Stimulated activated CD8-positive, alpha-beta memory T cell treated with anti-CD3 and anti-CD28 coated beads, Interleukin-12 subunit alpha, Interleukin-12 subunit beta, amount 100 ng/mL, for 24 hours (primary cell): Measurements from ENCODE around the gene CNIH4.
"Not testable (repeated sequence)": the region's sequence is repeated elsewhere in the genome, so short reads cannot be mapped to it uniquely, and the experiment has no call there.

ENCODE experiments used
- DNase-seq: peaks from one replicate; pipeline ENCODE4 v3.0.0-alpha.2; 2020; ENCODE audit errors: extremely low read depth

Gene CNIH4

DNA sequence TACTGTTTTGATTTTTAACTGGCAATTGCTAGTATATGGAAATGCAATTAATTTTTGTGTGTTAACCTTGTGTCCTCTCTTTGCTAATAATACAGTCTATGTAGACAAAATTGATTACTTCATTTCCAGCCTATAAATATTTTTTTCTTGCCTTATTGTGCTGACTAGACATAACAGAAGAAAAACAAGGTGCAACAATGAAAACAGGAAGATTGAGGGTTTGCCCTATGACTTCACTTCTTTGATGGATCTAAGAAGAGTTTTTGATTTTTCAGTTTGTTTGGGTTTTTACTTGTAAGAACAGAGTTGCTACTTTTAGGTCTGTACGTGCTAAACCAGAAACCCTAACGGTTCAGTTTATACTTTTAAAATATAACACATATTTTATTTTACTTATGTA, 8.5 kb upstream of the CNIH4 start:
- DNase-seq, result no peak

DNA sequence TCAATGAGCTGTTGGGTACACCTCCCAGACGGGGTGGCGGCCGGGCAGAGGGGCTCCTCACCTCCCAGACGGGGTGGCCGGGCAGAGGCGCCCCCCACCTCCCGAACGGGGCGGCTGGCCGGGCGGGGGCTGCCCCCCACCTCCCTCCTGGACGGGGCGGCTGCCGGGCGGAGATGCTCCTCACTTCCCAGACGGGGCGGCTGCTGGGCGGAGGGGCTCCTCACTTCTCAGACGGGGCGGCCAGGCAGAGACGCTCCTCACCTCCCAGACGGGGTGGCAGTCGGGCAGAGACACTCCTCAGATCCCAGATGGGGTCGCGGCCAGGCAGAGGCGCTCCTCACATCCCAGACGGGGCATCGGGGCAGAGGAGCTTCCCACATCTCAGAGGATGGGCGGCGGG, 7.0 kb upstream of the CNIH4 start:
- DNase-seq, result not testable (repeated sequence)

DNA sequence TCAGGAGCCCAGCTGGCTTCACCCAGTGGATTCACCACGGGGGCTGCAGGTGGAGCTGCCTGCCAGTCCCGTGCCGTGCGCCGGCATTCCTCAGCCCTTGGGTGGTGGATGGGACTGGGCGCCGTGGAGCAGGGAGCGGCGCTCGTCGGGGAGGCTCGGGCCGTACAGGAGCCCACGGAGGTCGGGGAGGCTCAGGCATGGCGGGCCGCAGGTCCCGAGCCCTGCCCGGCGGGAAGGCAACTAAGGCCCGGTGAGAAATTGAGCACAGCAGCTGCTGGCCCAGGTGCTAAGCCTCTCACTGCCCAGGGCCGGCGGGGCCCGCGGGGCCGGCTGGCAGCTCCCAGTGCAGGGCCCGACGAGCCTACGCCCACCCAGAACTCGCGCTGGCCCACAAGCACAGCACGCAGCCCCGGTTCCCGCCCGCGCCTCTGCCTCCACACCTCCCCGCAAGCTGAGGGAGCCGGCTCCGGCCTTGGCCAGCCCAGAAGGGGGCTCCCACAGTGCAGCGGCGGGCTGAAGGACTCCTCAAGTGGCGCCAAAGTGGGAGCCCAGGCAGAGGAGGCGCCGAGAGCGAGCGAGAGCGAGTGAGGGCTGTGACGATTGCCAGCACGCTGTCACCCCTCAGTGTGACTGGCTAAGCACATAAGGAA, 4.1 kb upstream of the CNIH4 start:
- not testable (repeated sequence) for DNase-seq

DNA sequence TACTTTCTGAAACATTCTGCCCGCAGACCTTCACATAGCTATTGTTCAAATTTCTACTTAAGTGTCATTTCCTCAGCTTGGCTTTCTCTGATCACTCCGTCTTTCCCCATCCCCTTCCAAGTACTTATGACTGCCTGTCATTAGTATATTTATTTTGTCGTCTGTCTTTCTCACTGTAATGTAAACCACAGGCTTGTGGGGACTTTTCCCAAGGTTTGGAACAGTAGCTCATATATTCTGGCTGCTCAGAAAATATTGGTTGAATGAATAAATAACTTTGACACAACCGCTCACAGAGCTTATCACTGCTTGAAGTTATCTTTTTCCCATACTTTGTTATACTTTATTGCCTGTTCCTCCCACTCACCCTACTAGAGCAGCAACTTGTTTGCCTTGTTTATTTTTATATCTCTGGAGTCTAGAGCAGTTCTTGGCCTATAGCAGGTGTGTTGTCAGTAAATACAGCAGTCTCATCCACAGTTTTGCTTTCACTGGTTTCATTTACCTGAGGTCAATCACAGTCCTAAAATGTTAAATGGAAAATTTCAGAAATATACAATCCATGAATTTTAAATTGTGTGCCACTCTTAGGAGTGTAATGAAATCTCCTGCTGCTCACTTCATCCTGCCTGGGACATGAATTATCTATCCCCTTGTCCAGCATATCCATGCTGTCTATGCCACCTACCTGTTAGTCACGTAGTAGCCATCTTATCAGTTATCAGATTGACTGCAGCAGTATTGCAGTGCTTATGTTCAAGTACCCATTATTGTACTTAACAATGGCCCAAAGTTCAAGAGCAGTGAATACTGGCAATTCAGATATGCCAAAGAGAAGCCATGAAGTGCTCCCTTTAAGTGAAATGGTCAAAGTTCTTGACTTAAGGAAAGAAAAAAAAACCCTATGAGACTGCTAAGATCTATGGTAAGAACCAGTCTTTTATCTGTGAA, 2.4 kb upstream of the CNIH4 start:
- no peak for DNase-seq

DNA sequence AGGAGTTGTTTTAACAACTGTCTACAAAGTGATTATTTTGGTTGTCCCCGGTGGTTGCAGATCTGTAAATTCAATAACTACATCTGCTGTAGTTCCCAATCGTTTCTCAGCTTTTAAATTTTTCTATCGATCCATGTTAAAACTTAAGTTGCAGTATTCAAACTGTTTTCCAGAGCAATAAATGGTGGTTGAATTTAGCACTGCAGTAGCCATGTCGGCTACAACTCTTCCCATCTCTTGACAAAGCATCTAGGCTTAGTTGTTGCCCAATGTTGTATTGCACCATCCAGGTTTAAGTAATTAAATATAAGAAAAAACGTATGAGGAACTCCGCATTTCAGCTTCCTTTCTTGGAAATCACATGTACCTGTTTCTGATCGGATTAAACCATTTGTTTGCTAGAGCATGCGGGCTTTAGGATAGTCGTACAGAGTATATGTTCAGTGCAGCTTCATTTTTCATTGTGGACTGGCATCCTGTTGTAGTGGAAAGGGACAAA, 996 bp downstream of the CNIH4 start:
- no peak for DNase-seq

DNA sequence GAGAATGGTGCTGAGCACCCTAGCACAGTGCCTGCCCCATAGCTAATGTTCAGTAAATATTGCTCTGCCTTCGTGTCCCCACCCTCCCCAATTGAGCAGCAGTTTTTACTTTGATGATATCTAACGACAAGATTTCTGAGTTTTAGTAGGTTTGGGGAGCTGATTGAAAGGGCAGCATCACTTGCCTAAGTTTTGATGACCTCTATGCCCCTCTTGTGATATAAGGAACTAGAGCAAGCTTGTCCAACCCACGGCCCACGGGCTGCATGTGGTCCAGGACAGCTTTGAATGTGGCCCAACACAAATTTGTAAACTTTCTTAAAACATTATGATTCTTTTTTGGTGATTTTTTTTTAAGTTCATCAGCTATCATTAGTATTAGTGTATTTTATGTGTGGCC, 1.6 kb downstream of the CNIH4 start:
- DNase-seq, result no peak

DNA sequence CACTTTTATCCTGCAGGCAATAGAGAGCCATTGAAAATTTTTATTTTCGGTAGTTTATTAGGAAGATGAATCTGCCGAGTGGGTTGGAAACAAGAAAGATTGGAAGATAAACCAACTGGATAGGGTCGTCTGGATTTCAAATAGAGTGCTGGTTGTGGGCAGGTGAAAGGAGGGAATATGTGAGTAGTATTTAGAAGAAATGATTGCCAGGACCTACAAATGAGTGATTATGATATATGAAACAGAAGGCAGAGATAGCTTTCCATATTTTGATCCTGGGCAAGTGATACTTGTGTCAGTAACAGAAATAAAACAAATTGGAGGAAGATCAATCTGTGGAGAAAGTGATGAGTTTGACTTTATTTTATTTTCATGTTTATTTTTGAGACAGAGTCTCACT, 2.5 kb downstream of the CNIH4 start:
- no peak for DNase-seq

DNA sequence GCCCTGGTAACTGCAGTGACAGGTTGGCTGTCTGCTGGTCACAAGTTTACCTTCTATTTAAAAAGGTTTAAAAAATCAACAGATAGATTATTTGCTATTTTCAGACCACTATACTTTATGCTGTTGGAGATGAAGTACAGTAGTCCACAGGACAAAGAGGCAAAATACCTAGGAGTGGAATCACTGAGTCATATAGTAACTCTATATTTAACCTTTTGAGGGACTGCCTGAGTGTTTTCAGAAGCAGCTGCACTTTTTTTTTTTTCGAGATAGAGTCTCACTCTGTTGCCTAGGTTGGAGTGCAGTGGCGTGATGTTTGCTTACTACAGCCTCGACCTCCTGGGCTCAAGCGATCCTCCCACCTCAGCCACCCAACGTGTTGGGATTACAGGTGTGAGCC, 11.7 kb downstream of the CNIH4 start:
- DNase-seq, result no peak

DNA sequence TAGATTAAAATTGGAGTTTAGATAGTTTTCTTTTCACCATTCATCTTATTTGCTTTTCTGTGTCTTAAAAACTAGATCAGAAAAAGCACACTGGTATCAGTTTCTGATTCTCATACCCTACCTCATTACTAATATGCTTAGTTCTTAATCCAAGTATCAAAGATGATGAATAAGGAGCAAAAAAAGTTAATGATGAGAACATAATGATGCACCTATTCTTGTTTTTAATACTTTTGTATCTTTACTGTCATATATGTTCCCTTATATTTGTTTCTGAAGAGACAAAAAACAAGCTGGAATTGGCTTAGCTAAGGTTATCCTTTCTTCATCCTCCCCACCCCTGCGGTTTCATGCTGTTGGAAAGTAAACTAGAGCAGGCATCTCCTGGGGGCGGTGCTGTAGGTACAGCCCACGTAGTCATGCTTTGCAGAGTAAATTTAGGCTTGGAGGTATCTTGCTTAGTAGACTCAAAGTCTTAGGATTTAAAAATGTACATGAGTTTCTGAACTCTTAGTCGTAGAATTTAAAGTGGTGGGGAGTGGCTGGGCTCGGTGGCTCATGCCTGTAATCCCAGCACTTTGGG, 16.4 kb downstream of the CNIH4 start:
- DNase-seq, result no peak

DNA sequence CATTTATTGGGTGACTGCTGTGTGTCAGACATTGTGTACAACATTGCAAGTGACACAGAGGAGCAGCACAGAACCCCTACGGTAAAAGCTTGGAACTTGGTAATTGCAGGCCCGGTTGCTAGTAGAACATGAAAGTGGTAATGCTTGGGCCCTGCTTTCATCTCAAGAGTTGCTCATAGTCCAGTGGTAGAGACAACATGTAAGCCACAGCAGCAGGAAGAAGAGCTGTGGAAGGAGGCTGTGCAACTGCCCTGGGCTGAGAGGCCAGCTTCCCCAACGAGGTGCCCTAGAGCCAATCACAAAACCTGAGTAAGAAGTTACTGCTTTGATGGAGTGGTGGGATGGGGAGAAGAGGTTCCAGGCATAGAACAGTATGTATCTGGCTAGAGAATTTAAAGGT, 18.4 kb downstream of the CNIH4 start:
- no peak for DNase-seq

DNA sequence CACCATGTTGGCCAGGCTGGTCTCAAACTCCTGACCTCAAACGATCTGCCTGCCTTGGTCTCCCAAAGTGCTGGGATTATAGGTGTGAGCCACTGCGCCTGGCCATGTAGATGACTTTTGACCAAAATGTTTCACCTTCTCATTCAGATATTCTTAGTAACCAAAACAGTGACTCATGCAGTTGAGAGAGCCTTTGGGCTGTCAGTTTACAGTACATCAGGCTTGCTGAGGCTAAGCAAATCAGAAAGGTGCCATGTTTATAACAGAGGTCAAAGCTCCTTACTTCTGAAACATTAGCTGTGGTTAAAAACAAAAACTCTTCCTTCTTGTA, 21.0 kb downstream of the CNIH4 start:
- no peak for DNase-seq

DNA sequence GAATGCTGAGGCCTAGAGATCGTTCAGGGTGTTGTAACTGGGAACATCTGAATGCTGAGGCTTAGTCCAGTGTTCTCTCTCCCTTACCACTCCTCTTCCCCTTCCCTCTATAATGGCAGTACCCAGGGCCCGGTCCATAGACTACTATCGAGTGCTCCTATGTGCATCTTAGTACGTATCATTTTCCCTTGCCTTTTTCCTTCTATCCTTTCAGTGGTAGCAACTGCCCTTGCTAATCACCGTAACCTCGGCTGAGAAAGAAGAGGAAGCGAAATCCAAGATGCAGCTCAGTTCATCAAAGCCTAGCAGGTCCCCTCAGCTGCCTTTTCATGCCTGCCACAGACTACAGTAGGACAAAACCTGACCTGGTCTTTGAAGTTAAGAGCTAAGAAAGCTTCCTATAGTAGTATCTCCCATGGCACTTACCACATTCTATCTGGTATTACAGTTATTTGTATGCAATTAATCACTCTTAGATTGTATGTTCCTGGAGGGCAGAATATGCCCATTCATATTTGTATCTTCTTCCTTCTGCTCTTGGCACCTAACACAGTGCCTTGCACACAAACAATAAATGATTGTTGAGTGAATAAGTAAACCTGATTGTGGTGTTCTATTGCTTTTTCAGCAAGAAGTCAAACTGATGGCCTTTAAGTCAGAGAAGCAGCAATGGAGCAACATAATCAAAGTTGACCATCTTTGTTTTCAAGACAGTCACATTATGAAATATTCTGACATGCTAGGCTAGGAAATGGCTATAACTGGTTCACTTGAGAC, 22.4 kb downstream of the CNIH4 start:
- DNase-seq, result no peak

DNA sequence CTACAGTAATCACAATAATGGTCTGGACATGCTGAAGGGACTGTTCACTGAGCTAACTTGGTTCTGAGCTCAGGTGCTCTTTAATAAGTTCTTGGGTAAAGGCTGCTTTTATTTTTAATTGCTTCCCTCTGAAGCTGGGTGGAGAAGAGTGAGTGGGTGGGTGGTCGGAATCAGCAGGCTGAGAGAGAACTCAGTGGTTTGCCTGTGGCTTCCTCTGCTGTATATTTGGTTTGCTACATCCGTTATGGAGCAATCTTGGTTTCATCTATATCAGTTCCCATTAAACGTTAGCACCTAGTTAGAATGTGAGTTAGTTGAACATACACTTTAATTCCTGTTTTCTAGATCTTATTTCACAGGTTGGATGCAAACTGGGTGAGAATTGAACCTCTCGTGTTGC, 23.3 kb downstream of the CNIH4 start:
- DNase-seq, result no peak

DNA sequence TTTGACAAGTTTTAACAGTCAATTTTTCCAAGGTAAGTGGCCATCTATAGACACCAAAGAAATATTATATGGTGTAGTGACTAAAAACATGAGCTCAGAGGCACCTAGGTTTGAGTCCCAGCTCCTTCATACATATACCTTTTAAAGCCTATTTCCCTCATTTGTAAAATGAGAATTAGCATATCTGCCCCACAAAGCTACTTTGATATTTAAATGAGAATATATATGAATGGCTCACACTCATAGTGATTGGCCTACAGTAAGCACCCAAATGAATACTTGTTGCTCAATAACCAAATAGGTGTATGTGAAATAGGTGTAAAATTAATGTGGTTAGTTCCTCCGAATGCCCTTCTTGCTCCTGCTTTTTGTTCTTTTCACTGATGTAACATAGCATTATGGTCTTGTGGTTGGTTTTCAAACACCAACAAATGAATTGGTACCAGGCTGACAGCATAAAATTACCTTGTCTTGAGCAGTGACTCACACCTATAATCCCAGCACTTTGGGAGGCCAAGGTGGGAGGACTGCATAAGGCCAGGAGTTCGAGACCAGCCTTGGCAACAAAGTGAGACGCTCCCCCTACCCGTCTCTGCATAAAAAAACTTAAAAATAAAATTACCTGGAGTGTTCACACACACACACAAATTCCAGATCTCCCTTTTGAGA, 25.3 kb downstream of the CNIH4 start:
- no peak for DNase-seq

DNA sequence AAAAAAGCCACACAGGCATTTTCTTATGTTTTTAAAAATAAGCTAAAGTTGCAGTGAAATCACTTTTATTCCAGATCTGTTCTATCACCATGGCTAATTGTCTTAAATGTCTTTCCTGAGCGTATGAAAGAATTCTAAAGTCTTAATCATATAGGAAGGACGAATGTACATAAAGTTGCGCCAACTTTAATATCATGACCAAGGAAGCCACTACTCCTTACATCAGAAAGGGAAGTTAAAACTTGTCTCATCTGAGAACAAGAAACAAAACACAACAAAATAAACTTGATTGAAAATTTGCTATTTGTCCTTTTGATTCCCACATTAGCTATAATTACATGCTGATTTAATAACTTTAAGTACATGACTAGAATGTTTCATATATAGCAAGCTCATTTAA, 26.5 kb downstream of the CNIH4 start:
- no peak for DNase-seq

DNA sequence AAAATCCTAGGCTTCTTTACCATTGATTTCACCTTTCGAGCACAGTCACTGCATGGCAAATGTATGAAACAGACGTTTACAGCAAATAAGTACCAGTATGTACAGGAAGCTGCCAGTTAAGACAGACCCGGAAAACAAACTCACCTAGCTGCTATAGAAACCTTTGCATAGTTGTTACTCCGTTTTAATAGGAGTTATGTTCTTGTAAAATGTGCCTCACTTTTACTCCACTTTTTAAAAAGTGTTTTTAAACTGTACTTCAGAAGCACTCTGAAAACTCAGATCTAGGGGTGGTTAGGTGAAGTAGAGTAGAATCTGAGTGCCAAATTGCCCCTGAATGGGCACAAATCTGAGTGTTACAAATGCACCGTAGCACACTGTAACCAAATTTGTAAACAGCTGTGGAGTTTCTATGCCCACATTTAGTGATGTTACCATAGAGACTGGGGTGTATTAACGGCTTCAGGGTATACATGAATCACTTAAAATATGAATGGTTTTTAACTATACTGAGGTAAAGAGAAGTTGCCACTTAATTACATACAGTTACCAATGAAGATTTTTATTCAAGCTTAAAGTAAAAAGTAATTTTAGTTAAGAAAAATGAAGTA, 30.7 kb downstream of the CNIH4 start:
- DNase-seq, result no peak

DNA sequence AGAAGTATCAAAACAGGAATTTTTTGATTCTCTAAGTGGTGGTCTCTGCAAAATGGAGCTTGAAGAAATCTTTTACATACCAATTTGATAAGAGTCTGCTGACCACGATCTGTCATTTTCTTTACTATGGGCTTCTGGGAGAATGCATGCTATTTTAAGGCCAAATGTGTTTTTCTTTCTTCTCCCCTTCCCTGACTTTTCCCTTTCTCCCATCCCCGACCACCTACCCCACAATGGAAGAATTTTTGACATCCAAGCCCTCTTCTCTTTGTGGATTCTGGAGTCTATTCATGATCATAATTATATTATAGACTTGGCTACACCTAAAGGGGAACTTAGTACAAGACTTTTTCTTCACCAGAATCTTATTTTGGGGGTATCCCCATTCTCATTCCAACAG, 31.3 kb downstream of the CNIH4 start:
- DNase-seq, result no peak

DNA sequence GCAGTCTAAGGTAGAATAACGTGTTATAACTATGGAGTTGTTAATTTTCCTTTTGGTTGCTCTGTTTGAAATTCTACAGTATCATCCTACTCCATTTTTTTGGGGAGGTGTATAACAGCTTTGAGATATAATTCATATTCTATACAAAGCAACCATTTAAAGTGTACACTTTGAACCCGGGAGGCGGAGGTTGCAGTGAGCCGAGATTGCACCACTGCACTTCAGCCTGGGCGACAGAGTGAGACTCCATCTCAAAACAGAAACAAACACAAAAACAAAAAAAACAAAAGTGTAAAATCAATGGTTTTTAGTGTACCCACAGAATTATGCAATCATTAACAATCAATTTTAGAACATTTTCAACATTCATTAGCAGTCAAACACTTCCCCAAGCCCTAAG, 33.8 kb downstream of the CNIH4 start:
- DNase-seq, result no peak

DNA sequence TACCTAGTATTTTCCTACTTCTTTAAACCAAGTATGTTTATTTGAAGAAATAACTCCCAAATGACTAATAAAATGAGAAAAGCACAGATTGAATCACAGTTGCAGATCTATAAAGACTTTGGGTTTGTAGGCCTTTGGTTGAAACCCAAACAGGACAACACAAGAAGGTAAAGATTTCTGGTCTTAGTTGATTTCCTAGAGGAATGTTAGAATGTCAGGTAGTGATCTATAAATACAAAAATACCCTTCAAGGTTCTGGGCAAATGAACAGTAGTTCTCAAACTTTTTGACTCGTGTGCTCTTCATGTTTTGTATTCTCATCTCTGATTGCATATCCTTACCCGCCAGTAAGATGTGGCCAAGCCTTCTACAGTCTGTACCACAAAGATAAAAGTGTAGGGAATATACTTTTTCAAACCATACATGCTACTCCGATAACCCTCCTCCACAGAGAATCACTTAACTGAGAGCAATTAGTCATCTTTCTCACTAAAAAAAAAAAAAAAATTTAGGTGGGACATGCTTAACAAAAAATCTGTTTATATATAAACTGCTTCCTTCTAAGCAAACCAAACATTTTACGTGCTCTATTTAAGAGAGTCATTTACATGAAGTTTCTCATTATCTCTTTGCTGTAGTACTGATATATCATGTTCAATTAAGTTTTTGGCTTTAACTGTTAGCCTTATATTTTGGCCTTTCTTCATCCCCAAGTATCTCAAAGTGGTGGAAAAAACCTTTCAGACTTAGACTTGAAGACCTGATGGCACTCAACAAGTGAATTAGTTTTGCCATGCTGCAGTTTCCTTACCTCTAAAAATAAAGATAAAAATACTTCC, 36.0 kb downstream of the CNIH4 start:
- no peak for DNase-seq

DNA sequence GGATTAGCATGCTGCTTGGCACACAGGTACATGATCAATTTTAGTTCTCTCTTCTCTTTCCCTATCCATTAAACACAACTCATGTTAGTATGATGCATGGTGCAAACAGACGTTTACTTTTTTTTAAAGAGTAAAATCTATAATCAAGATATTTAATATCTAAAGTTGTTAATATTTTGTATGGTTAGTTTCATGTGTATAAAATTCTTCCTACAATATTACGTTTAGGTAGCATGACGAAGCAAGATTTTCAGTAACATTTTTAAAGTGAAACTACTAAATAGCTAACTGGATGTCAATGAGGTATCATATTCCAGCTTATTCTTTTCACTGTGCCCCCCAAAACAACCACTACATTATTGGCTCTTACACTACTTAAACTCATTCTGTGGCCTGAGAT, 36.6 kb downstream of the CNIH4 start:
- DNase-seq, result no peak
